AG09319 (cell line): ENCODE results near the gene UBE2E2.

ENCODE experiments used
- DNase-seq: peaks from one replicate; pipeline ENCODE4 v3.0.0-alpha.2; 2010; ENCODE audit warnings: low read depth; ENCODE audit errors: extremely low read depth
- CTCF ChIP-seq: IDR thresholded peaks from 2 replicates; pipeline ENCODE4 v1.5.1; 2011; ENCODE audit warnings: low read depth, mild to moderate bottlenecking, inconsistent platforms, low read length, moderate library complexity

The UBE2E2 gene

GRCh38 chr3:23438657-23439056, 235.5 kb downstream of the UBE2E2 start:
- DNase-seq, result no peak
- no peak for TF ChIP-seq CTCF

- TF ChIP-seq CTCF, result no peak
- no peak for DNase-seq
Observed at GRCh38 chr3:23439080-23439479, 236.0 kb downstream of the UBE2E2 start.

GRCh38 chr3:23440416-23441294, 237.5 kb downstream of the UBE2E2 start:
- DNase-seq, result no peak
- no peak for TF ChIP-seq CTCF

- no peak for DNase-seq
- TF ChIP-seq CTCF, result no peak
Observed at GRCh38 chr3:23442598-23443383, 239.7 kb downstream of the UBE2E2 start.

GRCh38 chr3:23444386-23444785, 241.3 kb downstream of the UBE2E2 start:
- TF ChIP-seq CTCF, result no peak
- DNase-seq, result no peak

- DNase-seq, result no peak
Observed at GRCh38 chr3:23446301-23446700, 243.2 kb downstream of the UBE2E2 start.

More at GRCh38 chr3:23446301-23446700, 243.2 kb downstream of the UBE2E2 start:
- no peak for TF ChIP-seq CTCF
